Endometrial microvascular endothelial cells (primary cell): ENCODE measurements around the gene PSORS1C2. TPM values are rescaled to one million over a fixed set of nuclear protein-coding genes. Genes with fewer than 3 reads are reported as not detected.
"Not testable (repeated sequence)": the region's sequence is repeated elsewhere in the genome, so short reads cannot be mapped to it uniquely, and the experiment has no call there.

Source experiments
- in situ Hi-C: cut with HindIII; loops from 2 replicates; pipeline ENCODE4 v1.10.0; 2017; ENCODE audit warnings: low sequenced_read_pairs, low pct_unique_long_range_greater_than_20kb; ENCODE audit errors: inconsistent ontology term
- total RNA-seq: library from RNA; depleted of rRNA; stranded (reverse); fragments of >200 nt; gene quantifications from one replicate; pipeline ENCODE4 v1.2.3, GENCODE V29; 2015; ENCODE audit errors: inconsistent ontology term

PSORS1C2 gene
- total RNA-seq, 1 donor from 2014 or later = not detected

DNA sequence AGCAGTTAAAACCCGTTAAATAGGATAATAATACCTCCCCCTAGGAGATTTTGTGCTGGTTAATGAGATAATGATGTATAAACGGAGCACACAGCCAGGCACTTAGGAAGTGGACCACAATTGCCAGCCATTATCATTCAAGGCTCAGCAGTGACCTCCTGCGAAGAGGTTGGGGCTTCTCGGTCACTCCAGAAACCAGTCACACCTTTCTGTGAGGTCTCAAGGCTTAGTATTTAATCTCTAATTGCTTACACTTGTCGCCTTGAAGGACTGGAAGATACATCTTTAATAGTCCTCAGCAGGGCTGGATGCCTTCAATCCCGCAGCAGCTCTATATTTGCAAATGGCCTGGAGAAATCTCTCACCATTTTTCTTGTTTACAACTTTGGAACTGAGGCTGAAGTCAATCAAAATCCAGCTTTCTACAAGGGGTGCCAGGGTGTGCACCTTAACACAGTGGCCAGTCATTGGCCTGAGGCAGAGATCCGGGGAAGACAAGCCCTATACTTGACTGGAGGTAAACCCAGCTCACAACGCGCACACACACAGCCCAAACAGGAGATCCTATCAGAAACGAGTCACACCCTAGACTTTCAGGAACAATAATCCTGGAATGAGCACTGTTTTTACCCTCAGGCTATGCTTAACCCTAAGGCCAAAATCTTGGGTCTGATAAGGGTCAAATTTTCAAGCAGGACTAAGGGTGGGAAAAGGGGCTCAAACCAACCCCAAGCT, 30.4 kb upstream of the PSORS1C2 start:
- in situ Hi-C loops = no loop called here

DNA sequence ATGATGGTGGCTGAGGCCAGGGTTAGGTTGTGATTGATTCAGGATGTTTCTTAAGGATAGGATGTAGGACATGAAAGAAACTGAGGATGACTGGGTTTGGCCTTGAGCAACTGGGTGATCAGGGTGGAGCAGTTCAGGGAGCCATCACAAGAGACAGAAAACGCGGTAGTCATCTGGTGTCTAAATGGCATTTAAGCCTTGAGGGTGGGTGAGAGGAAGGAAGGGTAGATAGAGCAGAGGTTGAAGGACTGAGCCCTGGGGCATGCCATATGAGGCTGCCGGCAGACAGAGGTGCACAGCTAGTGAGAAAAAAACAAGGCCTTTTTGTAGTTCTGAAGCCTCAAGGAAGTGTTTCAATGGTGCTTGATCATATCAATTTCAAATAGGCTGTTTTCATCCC, 29.7 kb upstream of the PSORS1C2 start:
- in situ Hi-C loops = no loop called here

DNA sequence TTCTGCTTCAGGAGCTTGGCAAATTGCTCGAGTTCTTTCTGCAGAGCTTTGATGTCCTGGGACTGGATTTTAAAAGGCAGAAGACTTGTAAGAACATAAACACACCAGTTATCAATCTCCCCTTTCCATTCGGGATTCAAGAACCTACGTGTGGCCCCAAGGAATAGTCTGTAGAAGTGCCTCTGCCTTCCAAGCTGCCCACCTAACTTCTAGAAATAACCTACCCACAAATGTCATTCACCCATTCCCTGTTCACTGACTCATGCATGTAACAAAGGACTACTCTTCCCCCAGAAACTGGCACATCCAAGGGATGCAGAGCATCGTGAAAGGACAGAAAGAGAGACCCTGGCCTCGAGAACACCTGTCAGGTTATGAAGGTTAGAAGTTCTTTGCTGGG, 27.1 kb upstream of the PSORS1C2 start:
- in situ Hi-C loops = no loop called here

DNA sequence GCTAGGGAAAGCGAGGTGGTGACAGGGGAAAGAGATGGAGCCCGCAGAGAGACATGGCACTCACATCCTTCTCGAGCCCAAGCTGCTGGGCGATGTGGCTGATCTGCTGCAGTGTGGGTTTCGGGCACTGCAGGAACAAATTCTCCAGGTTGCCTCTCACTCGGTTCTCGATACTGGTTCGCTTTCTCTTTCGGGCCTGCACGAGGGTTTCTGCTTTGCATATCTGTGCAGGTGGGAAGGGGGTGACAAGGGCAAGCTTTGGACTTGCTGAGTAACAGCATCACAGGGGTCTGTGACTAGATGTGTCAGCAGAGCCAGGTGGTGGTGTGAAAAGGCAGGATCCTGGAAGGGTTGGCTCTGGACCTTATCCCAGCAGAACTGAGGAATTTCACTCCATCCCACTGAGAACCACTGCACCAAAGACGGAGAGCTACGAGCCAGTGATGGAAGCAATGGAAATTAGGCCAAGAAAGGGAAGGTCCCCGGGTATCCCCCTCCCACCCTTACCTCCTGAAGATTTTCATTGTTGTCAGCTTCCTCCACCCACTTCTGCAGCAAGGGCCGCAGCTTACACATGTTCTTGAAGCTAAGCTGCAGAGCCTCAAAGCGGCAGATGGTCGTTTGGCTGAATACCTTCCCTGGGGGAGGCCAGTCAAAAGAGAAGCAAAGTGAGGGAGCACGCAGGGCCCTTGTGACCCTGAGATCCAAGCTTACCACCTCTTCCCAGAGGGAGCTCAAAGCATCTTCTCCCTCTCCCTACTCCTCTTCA, 26.4 kb upstream of the PSORS1C2 start:
- in situ Hi-C loops = not testable (repeated sequence)

DNA sequence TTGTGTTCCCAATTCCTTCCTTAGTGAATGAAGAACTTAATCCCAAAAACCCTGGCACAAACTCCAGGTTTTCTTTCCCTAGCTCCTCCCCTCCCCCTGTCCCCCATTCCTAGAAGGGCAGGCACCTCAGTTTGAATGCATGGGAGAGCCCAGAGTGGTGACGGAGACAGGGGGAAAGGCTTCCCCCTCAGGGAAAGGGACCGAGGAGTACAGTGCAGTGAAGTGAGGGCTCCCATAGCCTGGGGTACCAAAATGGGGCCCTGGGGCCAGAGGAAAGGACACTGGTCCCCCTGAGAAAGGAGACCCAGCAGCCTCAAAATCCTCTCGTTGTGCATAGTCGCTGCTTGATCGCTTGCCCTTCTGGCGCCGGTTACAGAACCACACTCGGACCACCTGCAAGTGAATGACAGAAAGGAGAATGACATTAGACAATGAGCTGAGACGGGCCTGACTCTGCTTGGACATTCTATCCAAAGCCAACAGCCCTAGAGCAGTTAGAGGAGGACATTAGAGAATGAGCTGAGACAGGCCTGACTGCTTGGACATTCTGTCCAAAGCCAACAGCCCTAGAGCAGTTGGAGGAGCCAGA, 25.7 kb upstream of the PSORS1C2 start:
- in situ Hi-C loops = not testable (repeated sequence)

DNA sequence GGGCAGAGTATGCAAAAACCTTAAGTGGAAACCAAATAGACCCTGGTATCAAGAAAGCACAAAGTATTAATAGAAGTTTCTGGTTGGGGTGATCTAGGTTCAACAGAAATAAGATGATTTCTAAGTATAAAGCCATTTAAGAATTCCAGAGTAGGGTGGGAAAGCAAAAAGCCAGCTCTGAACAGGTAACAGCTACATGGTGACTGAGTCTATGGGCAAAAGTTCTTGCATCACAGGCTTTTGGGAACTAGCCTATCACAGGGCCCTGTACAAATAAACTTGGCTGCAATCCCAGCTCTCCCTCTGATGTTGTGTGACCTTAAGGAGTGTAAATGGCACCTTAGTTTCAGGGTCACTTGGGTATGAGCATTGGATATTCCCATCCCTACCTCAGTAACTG, 25.1 kb upstream of the PSORS1C2 start:
- in situ Hi-C loops = no loop called here

DNA sequence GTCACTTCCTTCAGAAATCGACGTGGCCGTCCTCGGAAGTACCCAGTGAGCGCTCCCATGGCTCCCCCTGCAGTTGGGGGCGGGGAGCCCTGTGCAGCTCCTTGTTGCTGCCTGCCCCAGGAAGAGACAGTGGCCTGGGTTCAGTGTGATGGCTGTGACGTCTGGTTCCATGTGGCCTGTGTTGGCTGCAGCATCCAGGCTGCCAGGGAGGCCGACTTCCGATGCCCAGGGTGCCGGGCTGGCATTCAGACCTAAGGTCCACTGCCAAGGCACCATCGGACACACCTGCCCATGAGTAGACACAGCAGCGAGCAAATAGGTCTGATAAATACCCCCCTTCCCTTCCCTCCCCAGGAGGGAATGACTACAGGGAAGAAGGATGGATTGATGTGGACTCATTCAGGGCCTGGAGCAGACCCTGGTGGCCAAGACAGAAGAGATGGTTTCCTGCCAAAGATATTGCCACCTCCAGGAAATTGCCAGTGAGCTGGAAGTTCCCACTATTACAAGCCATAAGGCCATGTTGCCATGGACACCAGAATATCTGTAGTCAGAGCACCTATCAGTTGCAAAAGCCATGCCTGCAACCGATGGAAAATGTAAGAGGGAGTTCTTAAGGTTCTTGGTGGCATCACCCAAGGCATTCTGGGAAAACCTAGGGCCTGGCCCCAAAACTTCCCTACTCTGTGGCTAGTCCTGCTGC, 23.7 kb upstream of the PSORS1C2 start:
- in situ Hi-C loops = no loop called here

DNA sequence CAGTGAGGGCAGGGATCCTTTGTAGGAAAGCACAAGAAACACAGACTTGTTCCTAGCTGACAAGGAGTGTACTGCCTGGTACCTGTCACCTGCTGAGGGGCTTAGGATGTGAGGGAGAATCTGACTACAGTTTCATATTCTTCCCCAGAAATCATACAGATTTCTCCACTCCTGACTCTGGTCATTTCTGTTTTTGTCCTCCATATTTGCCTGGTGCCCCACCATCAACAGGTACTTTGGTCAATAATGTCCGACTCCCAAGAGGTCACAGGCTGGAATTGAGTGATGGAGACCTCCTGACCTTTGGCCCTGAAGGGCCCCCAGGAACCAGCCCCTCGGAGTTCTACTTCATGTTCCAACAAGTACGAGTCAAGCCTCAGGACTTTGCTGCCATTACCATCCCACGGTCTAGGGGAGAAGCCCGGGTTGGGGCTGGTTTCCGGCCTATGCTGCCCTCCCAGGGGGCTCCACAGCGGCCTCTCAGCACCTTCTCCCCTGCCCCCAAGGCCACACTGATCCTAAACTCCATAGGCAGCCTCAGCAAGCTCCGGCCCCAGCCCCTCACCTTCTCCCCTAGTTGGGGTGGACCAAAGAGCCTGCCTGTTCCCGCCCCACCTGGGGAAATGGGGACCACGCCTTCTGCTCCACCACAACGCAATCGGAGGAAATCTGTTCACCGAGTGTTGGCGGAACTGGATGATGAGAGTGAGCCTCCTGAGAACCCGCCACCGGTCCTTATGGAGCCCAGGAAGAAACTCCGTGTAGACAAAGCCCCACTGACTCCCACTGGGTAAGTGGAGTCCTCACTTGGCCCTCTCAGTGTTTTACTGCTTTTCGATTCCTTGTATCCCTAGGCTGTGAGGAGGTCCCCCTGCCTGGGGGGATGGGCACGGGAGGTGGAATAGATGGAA, 22.6 kb upstream of the PSORS1C2 start:
- in situ Hi-C loops = no loop called here

DNA sequence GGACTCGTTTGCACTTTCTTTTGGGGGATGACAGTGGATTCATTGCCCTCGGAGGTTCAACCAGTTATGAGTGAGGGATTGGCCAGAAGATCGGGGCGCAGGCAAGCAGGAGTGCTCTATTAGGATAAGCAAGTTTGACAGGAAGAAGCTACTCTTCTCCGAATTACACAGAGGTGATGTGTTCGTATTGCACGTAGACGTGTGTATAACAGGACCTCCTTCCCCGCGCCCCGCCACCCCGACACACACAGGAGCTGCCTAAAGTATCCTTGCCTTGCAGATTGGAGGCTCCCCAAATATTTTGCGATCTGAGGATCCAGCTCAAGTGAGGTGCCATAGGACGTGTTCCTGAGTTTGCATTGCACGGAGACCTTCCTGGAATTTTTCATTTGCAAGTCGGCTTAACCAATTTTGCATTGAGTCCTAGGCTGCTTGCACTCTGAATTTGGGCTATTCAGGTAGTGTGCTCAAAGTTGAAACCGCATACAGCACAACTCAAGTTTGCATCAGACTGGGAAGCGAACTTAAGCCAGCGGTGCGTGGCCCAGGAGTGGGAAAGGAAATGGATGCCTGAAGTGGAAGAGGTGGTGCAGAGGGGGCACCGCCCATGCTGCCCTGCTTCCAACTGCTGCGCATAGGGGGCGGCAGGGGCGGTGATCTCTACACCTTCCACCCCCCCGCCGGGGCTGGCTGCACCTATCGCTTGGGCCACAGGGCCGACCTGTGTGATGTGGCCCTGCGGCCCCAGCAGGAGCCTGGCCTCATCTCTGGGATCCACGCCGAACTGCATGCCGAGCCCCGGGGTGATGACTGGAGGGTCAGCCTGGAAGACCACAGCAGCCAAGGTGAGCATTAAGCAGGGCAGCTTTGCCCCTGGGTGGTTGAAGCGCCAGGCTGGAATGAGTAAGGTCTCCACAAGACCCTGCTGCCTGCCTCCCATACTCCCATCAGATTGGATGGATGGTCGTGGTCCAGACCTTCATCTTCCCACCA, 20.3 kb upstream of the PSORS1C2 start:
- in situ Hi-C loops = no loop called here

DNA sequence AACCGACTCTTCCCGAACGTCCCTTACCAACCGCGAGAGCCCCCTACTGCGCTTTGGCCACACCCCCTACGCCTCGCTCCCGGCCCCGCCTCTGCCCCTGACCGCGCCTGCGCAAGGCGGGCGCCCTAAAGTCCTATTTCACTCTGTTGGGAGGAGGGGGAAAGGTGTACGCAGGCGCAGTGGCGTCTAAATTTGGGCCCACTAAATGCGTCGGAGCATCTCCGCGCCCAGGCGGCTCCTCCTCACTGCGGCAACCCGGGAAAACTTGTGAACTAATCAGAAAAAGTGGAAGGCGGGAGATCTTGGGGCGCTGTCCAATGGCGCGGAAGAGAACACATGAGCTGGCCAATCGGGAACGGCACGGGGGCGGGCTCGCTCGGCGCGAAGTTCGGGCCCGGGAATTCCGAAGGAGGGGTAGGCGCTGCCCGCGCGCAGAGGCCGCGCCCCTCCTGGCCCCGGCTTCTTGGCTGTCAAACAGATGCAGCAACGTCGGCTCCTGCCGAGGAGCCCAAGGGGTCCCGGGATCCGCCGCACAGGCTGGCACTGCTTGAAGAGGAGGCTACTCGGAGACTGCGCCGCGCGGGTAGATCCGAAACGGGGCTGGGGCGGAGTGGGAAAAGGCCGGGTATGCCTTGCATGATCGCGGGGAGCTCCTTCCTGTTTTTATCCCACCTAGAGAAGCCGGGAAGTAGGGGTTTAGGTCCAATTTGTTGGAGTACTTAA, 19.4 kb upstream of the PSORS1C2 start, which contains the start of gene TCF19:
TSS of gene TCF19 (plus strand) at position 450 of the 723 bp plus-strand sequence. CDS start 881 bp downstream, outside the sequence.
- in situ Hi-C loops = no loop called here

DNA sequence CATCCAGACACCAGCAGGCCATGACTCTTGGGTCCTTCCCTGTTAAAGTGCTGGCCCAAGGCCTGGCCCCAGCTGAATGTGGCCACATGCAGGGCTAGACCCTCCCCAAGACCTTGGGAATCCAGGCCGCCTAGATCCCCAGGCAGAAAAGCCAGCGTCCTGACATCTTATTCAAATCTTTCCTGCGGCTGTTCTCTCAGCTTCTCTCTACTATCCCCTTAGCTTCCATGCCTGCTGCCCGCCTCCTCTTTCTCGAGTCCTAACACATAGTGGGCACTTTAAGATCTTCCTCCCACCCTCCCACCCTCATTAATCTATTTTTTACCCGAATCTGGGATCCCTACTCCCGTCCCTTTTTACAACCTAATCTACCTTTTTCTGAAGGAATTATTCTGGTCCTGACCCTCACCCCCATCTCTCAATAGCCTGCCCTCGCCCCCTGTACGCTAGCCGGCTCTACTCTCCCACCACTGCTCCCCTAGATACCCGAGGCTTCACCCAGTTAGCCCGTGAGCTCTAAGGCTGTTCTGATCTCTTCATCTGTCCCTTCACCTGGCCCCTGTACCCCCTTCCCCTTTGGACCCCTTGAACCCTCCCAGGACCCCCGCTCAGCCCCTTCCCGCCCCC, 18.8 kb upstream of the PSORS1C2 start, which contains the start of gene CCHCR1:
TSS of gene CCHCR1 (minus strand) at position 290 of the 627 bp plus-strand sequence. CDS start at position 88, 202 bp downstream.
- in situ Hi-C loops = no loop called here

DNA sequence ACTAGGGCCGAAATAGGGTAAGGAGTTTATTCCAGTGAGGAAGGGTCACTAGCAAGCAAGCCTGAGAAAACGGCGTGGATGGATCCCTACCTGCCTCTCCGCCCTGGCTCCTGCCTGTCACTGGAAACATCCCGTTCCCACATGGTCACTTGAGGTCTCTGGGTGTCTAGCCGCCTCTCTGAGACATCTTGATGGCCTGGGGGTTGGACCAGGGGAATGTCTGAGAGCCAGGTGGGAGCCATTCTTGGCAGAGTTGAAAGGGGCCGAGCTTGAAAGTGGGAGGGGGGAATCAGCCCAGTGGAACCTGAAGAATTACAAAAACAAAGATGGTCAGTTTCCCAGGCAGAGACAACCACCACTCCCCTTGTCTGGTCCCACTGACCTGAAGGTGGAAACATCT, 17.8 kb upstream of the PSORS1C2 start:
- in situ Hi-C loops = no loop called here

DNA sequence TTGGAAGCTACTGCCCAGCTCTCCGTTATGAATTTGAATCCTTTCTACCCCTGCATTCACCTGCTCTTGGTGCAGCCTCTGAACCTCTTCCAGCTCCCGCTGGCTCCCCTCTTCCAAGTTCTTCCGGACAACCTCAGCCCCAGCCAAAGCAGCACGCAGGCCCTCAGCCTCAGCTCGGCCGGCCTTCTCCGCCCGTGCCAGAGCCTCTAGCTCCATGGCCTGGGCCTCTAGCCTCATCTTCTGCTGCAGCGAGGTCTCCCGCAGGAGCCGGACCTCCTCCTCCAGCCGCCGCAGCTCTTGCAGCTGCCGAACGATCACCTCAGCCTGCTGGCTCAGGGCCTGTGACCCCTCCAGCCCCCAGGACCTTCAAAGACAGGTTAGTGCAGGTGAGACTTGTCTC, 15.6 kb upstream of the PSORS1C2 start:
- in situ Hi-C loops = no loop called here

DNA sequence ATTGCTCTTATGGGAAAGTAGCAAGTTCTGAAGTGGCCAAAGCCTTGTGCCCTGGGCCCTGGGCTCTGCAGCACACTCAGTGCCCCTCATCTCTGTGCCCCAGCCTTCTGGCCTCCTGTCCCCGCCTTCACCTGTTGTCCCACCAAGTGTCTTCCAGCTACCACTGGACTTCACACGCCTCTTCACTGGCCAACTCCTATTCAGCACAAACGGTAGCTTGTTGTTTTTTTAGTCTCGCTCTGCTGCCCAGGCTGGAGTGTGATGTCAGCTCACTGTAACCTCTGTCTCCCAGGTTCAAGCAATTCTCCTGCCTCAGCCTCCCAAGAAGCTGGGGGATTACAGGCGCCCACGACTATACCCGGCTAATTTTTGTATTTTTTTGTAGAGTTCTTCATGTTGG, 13.9 kb upstream of the PSORS1C2 start:
- in situ Hi-C loops = no loop called here

DNA sequence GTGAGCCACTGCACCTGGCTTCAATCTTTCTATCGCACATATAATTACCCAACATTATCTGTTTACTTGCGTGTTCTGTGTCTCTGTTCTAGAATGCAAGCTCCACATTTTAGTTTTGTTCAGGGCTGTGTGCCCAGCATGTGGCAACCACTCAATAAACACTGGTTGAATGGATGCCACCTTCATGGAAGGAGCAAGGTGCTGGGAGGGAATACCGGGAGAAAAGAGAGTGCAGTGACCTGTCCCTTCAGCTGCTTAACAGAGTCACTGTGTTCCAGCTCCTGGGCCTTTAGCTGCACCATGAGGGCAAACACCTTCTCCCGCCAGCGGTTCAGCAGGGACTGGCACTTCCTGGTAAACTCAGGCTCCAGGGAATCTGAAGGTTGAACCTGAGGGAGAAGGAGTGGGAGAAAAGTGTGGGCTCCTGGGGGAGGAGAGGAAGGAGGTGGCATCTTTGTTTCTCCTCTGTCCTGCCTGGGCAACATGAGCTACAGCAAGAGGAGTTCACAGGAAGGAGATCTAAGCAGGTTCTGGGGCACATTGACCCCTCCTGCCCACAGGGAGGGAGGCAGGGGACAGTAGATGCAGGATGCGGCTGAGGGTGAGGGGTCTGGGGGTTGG, 11.1 kb upstream of the PSORS1C2 start:
- in situ Hi-C loops = no loop called here

DNA sequence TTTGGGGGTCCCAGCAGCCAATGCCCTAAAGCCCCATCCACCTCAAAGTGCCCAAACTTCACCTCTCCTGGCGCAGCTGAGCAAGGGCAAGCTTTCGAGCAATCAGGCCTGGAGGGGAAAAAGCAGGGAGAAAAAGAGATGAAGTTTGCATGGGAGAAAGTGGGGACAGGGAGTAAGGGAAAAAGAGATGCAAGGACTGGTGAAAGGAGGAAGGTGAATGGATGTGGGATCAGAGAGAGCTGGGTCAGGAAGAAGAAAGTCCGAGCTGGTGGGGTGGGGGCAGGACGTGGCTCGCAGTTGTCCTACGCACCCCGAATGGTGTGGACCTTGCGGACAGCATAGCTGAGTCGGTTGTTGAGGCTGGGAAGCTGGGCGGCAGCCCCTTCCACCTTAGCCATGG, 6.5 kb upstream of the PSORS1C2 start:
- in situ Hi-C loops = no loop called here
